GM21737 (cell line): ENCODE data around the gene CDKL2.
"Not testable (repeated sequence)": the region's sequence is repeated elsewhere in the genome, so short reads cannot be mapped to it uniquely, and the experiment has no call there.

Experiments
- ATAC-seq: cut with Tn5 transposase; IDR thresholded peaks from one replicate; pipeline ENCODE4 v1.9.1; 2021; ENCODE audit warnings: mild to moderate bottlenecking, moderate library complexity; ENCODE audit not compliant: unreplicated experiment

CDKL2 gene

DNA sequence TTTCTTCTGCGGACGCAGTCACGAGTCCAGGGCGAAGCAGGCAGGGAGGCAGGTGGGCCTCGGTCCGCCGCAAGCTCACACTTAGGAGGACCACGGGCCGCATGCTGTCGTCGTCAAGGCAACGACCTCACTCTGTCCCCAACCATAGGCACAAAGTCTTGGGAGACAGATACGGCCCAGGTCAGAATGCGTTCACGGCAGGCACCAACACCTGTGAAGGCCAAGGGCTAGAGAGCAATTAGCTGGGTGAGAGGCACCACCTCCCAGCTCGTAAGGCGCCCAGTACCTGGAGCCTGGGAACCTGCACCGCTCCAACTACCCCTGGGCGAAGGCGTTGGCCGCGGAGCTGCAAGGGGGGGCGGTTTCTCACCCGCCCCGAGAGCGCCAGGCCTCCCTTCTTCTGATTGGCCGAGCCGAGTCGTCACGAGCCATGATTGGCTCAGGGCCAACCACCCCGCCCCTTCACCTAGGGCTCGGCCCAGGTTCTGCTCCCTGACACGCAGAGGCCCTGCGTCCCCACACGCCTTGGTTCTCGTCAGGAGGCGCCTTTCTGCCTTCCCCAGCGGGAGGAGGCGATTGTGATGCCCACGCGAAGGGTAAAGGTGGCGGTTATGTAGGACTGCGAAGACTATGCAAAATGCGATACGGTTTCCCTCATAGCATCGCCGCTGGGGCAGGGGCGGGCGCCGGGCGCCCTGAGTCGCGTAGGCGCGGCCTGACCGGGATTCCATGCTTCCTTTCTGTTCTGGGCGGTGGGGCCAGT, at the start of gene CDKL2:
Gene CDKL2 (minus strand): TSS at position 355 of the 763 bp plus-strand sequence. CDS start 4,540 bp downstream, outside the sequence.
- ATAC-seq, result peak; percentile 98

DNA sequence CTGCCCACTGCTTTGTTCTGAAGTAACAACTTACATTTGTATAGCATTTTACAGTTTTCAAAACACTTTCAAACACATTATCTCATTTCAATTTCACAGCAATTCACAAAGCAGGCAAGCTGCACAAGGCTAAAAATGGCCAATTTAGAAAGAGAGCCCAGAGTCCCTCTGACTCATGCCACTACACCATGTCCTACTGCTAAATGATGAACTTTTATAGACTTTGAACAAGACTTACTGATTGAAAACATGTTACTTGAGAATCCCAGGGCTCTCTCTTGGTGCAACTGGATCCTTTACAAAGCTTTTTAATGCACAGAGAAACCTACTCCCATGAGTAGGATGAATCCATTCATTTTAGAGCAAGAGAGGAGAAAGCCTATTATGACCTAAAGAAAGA, 48.6 kb upstream of the CDKL2 start:
- no peak for ATAC-seq

GRCh38 chr4:75678473-75678872, 48.1 kb upstream of the CDKL2 start:
- ATAC-seq, result no peak

- ATAC-seq, result no peak
These were observed 44.7 kb upstream of the CDKL2 start for GRCh38 chr4:75675004-75675531.

GRCh38 chr4:75673959-75674328, 43.6 kb upstream of the CDKL2 start:
- no peak for ATAC-seq

- peak; percentile 93 for ATAC-seq
These were observed 43.0 kb upstream of the CDKL2 start, which contains the start of gene G3BP2 for GRCh38 chr4:75673027-75673958. TSS of gene G3BP2 (minus strand) at chr4:75673411. CDS start at chr4:75662025, 11,386 bp downstream.

- ATAC-seq, result peak; percentile 27
These were observed 42.2 kb upstream of the CDKL2 start for GRCh38 chr4:75672461-75673026.

DNA sequence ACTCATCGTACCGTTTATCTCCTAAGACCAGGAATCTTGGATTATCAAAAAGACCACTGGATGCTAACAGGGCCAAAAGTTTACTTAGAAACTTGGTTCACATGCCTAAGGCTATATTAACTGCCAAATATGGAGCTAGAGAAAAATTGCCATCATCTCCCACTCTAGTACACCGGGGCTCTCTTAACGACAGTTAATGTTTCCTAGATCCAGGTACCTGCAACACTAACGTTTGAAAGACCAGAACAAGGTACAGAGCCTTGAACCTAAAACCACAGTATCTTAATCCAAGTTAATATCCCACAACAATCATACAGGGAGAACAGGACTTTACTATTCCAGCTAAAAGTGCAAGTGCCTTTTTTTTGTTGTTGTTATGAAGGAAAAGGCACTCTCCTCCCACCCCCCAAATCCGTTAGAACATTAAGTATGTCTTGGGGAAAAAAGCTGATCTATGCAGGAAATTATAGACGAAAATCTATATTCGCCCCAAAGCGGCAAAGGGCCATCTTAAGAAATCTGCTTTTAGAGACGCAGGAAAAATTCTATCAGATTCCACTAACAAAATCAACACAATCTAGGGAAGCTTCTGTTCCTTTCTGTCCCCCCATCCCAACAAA, 41.6 kb upstream of the CDKL2 start:
- no peak for ATAC-seq

GRCh38 chr4:75668596-75668995, 38.3 kb upstream of the CDKL2 start:
- ATAC-seq, result no peak

GRCh38 chr4:75667636-75668035, 37.3 kb upstream of the CDKL2 start:
- ATAC-seq, result not testable (repeated sequence)

- no peak for ATAC-seq
These were observed 36.0 kb upstream of the CDKL2 start for GRCh38 chr4:75666299-75666698.

GRCh38 chr4:75664604-75665003, 34.3 kb upstream of the CDKL2 start:
- not testable (repeated sequence) for ATAC-seq

GRCh38 chr4:75662626-75663025, 32.3 kb upstream of the CDKL2 start:
- ATAC-seq, result no peak

DNA sequence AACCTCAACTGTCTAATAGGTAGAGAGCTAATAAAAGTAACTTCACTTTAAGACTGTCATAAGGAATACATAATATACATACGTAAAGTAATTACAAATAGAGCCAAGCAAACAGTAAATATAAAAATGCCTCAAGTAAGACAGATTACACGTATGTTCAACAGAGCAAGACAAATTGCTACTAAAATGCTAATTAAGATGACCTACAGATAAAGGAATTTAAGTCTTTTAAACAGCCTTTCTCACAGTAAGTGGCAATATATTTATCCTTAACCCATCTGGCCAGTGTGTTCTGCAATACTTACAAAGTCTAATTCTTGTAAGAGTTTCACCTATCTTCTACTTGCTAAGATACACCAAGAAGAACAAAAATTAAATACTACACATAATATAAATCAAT, 30.2 kb upstream of the CDKL2 start:
- ATAC-seq, result no peak

- no peak for ATAC-seq
These were observed 29.2 kb upstream of the CDKL2 start for GRCh38 chr4:75659512-75660031.

DNA sequence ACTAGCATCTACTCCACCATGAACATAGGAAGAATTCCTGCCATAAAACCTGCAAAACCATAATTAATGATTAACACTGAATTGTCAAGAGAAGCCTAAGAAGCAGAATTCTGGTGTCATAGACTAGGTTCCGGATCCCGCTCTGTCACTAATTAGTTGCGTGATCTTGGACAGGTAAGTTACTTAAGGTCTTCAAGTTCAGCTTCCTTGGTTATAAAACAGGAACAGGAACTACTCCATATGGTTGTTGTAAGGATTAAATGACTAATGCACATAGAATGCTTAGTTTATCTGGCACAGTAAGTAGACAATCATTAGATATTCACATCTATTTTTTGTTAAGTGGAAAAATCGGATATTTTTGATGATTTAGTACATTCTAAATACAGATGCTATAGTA, 28.5 kb upstream of the CDKL2 start:
- ATAC-seq, result no peak

- no peak for ATAC-seq
These were observed 25.2 kb upstream of the CDKL2 start for GRCh38 chr4:75655562-75655961.

- no peak for ATAC-seq
These were observed 24.6 kb upstream of the CDKL2 start for GRCh38 chr4:75654905-75655304.

DNA sequence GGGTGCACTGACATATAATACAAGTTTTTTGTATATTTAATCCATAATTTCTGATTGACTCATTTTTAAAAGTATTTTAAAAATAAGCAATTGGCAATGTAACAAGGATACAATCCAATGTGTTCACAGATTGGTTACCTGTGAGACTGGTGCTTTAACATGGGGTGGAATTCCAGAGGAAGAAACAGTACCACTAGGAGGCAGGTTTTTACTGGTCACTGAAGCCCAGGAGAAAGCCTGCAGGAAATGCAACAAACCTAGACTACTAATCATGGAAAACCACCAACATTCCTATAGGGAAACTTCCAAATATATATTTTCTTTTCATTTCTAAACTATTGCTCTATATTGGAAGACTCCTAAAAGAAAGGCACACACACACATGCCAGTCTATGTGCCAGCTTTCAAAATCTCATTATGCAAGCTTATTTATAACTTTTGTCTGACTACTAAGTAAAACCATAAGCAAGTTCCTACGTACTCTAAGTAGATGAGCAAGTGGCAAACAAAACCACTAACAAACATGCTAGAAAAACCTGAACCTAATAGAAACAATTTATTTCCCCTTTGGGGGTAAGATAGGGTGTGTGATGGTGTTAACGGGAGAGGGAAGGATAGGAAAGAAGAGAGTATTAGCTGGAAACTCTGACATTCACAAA, 23.6 kb upstream of the CDKL2 start:
- ATAC-seq, result no peak

DNA sequence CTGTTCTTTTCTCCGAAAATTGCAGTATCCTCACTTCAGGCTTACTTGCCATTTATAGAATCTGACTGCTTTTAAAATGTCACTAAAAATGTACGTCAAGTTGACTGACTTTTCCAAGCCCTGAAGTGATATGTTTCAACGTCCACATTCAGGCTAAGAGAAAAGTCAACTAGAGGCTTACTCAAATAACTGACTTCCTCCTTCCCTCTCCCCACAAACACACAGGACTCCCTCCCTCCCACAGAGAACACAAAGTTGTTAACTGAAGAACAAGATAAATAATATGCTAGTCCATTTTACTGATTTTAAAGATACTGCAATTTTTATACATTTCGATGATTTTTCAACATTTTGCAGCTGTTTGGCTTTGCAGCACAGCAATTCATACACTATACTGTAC, 13.8 kb upstream of the CDKL2 start:
- no peak for ATAC-seq
